OCI-LY3 (cell line): ENCODE results near the gene MMP14.

ENCODE experiments used
- H2AFZ ChIP-seq: fragments of 200-600, 300-600 bp; shearing (Covaris generic); 2 replicates; pipeline ENCODE4 v1.6.0; 2014; ENCODE audit warnings: antibody characterized with exemption, low read depth, low read length
- H3K27ac ChIP-seq: fragments of 200-600, 300-600 bp; sonication (generic); 2 replicates; pipeline ENCODE4 v1.5.1; 2014; ENCODE audit warnings: mild to moderate bottlenecking, low read length, moderate library complexity, mixed read lengths
- H3K27me3 ChIP-seq: fragments of 200-600, 300-600 bp; sonication (generic); 2 replicates; pipeline ENCODE4 v1.6.1; 2014; ENCODE audit warnings: low read depth, low read length, mixed read lengths
- H3K36me3 ChIP-seq: fragments of 200-600, 300-600 bp; sonication (generic); replicated peaks from 2 replicates; pipeline ENCODE3; 2014; ENCODE audit warnings: low read depth, low read length, mixed read lengths
- H3K4me1 ChIP-seq: fragments of 300-600, 200-600 bp; sonication (generic); 2 replicates; pipeline ENCODE4 v1.6.1; 2014; ENCODE audit warnings: low read length, mixed read lengths
- H3K4me2 ChIP-seq: fragments of 200-600, 300-600 bp; sonication (generic); 2 replicates; pipeline ENCODE4 v1.6.1; 2014; ENCODE audit warnings: low read length, mixed read lengths
- H3K4me3 ChIP-seq: fragments of 300-600, 200-600 bp; sonication (generic); 2 replicates; pipeline ENCODE4 v1.5.1; 2014; ENCODE audit warnings: antibody characterized with exemption, mild to moderate bottlenecking, low read length, moderate library complexity
- H3K79me2 ChIP-seq: fragments of 300-600, 200-600 bp; shearing (Covaris generic); 2 replicates; pipeline ENCODE4 v1.6.1; 2014; ENCODE audit warnings: mild to moderate bottlenecking, low read length, mixed read lengths
- H3K9ac ChIP-seq: fragments of 300-600, 200-600 bp; shearing (Covaris generic); 2 replicates; pipeline ENCODE4 v1.6.0; 2014; ENCODE audit warnings: mild to moderate bottlenecking, low read length, moderate library complexity
- H3K9me3 ChIP-seq: fragments of 200-600, 300-600 bp; shearing (Covaris generic); 2 replicates; pipeline ENCODE4 v1.6.1; 2014; ENCODE audit warnings: low read length, mixed read lengths; ENCODE audit not compliant: insufficient read depth
- H4K20me1 ChIP-seq: fragments of 200-600, 300-600 bp; sonication (generic); 2 replicates; pipeline ENCODE4 v1.6.1; 2016; ENCODE audit warnings: low read length, mixed read lengths; ENCODE audit not compliant: insufficient read depth
- CTCF ChIP-seq: fragments of 200-600, 300-600 bp; sonication (generic); IDR thresholded peaks from 2 replicates; pipeline ENCODE4 v1.5.1; 2014; ENCODE audit warnings: antibody characterized with exemption, low read length, low read depth
- EZH2phosphoT487 ChIP-seq: fragments of 200-600 bp; shearing (Covaris generic); IDR thresholded peaks from 2 replicates; pipeline ENCODE4 v1.6.1; 2018; ENCODE audit warnings: antibody characterized with exemption, mixed run types, low read depth

MMP14 gene

GRCh38 chr14:22875003-22875747 lies 38.8 kb downstream of the MMP14 start:
- TF ChIP-seq EZH2phosphoT487 (no peak), CTCF (no peak)
- Histone ChIP-seq H3K4me2 (no peak overlapping the region), H3K27ac (no peak overlapping the region), H3K4me1 (peaks cover 13% of the 10 kb centered on the region), H3K9ac (no peak overlapping the region), H4K20me1 (peaks cover 4% of the 10 kb centered on the region; the same call in 1 of the 2 replicates), H3K9me3 (no peaks in the 10 kb centered on the region), H3K4me3 (no peak overlapping the region), H2AFZ (no peak overlapping the region), H3K27me3 (no peaks in the 10 kb centered on the region), H3K79me2 (peaks cover 13% of the 10 kb centered on the region; the same call in 1 of the 2 replicates), H3K36me3 (peaks cover 38% of the 10 kb centered on the region)

- Histone ChIP-seq H3K36me3 (peaks cover 38% of the 10 kb centered on the region), H3K9me3 (no peaks in the 10 kb centered on the region), H2AFZ (no peak overlapping the region), H3K4me2 (no peak overlapping the region), H3K27me3 (no peaks in the 10 kb centered on the region), H3K79me2 (peaks cover 13% of the 10 kb centered on the region; the same call in 1 of the 2 replicates), H3K27ac (no peak overlapping the region), H3K4me3 (no peak overlapping the region), H3K4me1 (peaks cover 6% of the 10 kb centered on the region), H4K20me1 (peaks cover 4% of the 10 kb centered on the region; the same call in 1 of the 2 replicates), H3K9ac (no peak overlapping the region)
- TF ChIP-seq CTCF (no peak), EZH2phosphoT487 (no peak)
Measured at GRCh38 chr14:22875748-22876319, 39.4 kb downstream of the MMP14 start.

- Histone ChIP-seq H4K20me1 (peaks cover 4% of the 10 kb centered on the region; the same call in 1 of the 2 replicates), H3K27me3 (0 out of 2 replicates have a peak, but pooled peaks cover 4% of the 10 kb centered on the region), H3K4me2 (no peak overlapping the region), H3K79me2 (peaks cover 12% of the 10 kb centered on the region; the same call in 1 of the 2 replicates), H3K36me3 (peaks cover 38% of the 10 kb centered on the region), H3K4me3 (no peak overlapping the region), H3K9me3 (no peaks in the 10 kb centered on the region), H2AFZ (no peak overlapping the region), H3K9ac (no peak overlapping the region), H3K27ac (no peak overlapping the region), H3K4me1 (peaks cover 6% of the 10 kb centered on the region)
- TF ChIP-seq CTCF (no peak), EZH2phosphoT487 (no peak)
Measured at GRCh38 chr14:22877000-22877501, 40.7 kb downstream of the MMP14 start.
